Smooth muscle cell (in vitro differentiated cells): ENCODE data around the gene PPP1R9A. TPM values are rescaled to one million over a fixed set of nuclear protein-coding genes. Genes with fewer than 3 reads are reported as not detected.

Experiments used
- DNase-seq: peaks from one replicate; lab custom pipeline; 2025; ENCODE audit not compliant: unreplicated experiment; lab: John Stamatoyannopoulos, UW
- H2AFZ ChIP-seq: fragments of 200-600 bp; sonication (generic); 2 replicates; pipeline ENCODE4 v1.6.0; 2016; ENCODE audit warnings: antibody characterized with exemption, low read depth, mild to moderate bottlenecking
- H3F3A ChIP-seq: fragments of 200-600 bp; sonication (generic); 2 replicates; pipeline ENCODE4 v1.6.0; 2017; ENCODE audit warnings: antibody characterized with exemption, low read depth
- H3K27ac ChIP-seq: fragments of 200-600 bp; sonication (generic); 2 replicates; pipeline ENCODE4 v1.5.1; 2016; ENCODE audit warnings: low read depth, mild to moderate bottlenecking
- H3K27me3 ChIP-seq: fragments of 200-600 bp; sonication (generic); 2 replicates; pipeline ENCODE4 v1.6.1; 2016; ENCODE audit warnings: low read depth, mild to moderate bottlenecking
- H3K36me3 ChIP-seq: fragments of 200-600 bp; sonication (generic); 2 replicates; pipeline ENCODE4 v1.5.1; 2016; ENCODE audit warnings: low read depth
- H3K4me1 ChIP-seq: fragments of 200-600 bp; sonication (generic); 2 replicates; pipeline ENCODE4 v1.5.1; 2016; ENCODE audit warnings: low read depth
- H3K4me2 ChIP-seq: fragments of 200-600 bp; sonication (generic); 2 replicates; pipeline ENCODE4 v1.6.0; 2016; ENCODE audit warnings: mild to moderate bottlenecking
- H3K4me3 ChIP-seq: fragments of 200-600 bp; sonication (generic); 2 replicates; pipeline ENCODE4 v1.5.1; 2016; ENCODE audit warnings: mild to moderate bottlenecking
- H3K79me2 ChIP-seq: fragments of 200-600 bp; sonication (generic); 2 replicates; pipeline ENCODE4 v1.6.0; 2016; ENCODE audit warnings: low read depth, mild to moderate bottlenecking
- H3K9ac ChIP-seq: fragments of 200-600 bp; sonication (generic); 2 replicates; pipeline ENCODE4 v1.6.0; 2016; ENCODE audit warnings: low read depth
- H3K9me3 ChIP-seq: fragments of 200-600 bp; sonication (generic); replicated peaks from 2 replicates; pipeline ENCODE4 v1.5.1; 2016; ENCODE audit warnings: low read depth
- H4K20me1 ChIP-seq: fragments of 200-600 bp; sonication (generic); 2 replicates; pipeline ENCODE4 v1.6.0; 2016; ENCODE audit warnings: low read depth
- CTCF ChIP-seq: fragments of 200-600 bp; sonication (generic); IDR thresholded peaks from 2 replicates; pipeline ENCODE4 v1.5.1; 2017; ENCODE audit warnings: borderline replicate concordance, mild to moderate bottlenecking, antibody characterized with exemption; ENCODE audit not compliant: insufficient read depth, poor library complexity, severe bottlenecking
- WGBS: methylation state at CpG from one replicate; pipeline ENCODE4 v1.1.7; 2016; ENCODE audit warnings: low lambda C conversion rate; 5-methylcytosine and 5-hydroxymethylcytosine counted together
- polyA plus RNA-seq: library from polyadenylated mRNA; unstranded; fragments of >200 nt; fragmentation: Nextera tagmentation; extraction: Ambion mirVana; gene quantifications from 2 replicates; pipeline ENCODE4 v1.2.1, GENCODE V29; 2016
- total RNA-seq: library from RNA; depleted of rRNA; stranded (reverse); fragments of >200 nt; gene quantifications from 2 replicates; pipeline ENCODE4 v1.2.3, GENCODE V29; 2014

Gene PPP1R9A
- total and polyA plus RNA-seq, 2 experiments from 2014 or later = 0.22 to 1.6 TPM

GRCh38 chr7:95089414-95090315, 182.3 kb downstream of the PPP1R9A start:
- Histone ChIP-seq H4K20me1 (no peaks in the 10 kb centered on the region), H3K36me3 (no peaks in the 10 kb centered on the region), H3K9me3 (no peaks in the 10 kb centered on the region), H3K4me2 (no peak overlapping the region), H3F3A (no peaks in the 10 kb centered on the region), H3K27ac (peak overlapping the region; percentile 25), H3K9ac (no peak overlapping the region), H3K27me3 (no peaks in the 10 kb centered on the region), H3K4me1 (peaks cover 15% of the 10 kb centered on the region), H2AFZ (no peak overlapping the region), H3K4me3 (no peak overlapping the region), H3K79me2 (no peaks in the 10 kb centered on the region)
- DNase-seq = no peak
- 69% methylated on average over 4 of the region's 4 CpGs for WGBS
- TF ChIP-seq CTCF = no peak

DNA sequence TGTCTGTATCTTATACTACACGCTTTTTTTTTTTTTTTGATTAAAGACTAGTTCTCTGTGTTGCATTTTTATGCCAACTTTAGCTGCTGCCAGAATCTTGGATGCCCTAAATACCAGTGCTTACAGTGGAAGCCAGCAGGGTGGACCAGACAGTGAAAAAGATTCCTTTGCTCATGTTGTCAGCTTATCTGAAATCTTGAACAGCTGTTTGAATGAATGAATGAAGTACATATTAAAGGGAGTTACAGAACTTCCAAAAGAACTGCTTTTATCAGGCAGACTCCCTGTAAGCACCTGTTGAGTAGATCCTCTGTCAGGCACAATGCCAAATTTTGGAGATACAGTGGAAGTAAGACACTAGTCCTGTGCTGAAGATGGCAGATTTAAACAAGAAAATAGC, 184.9 kb downstream of the PPP1R9A start:
- Histone ChIP-seq H3K79me2 (no peaks in the 10 kb centered on the region), H2AFZ (no peak overlapping the region), H3K4me3 (no peak overlapping the region), H3K27ac (no peak overlapping the region), H3K4me1 (peaks cover 28% of the 10 kb centered on the region), H3F3A (no peaks in the 10 kb centered on the region), H3K9ac (no peak overlapping the region), H4K20me1 (no peaks in the 10 kb centered on the region), H3K9me3 (no peaks in the 10 kb centered on the region), H3K4me2 (no peak overlapping the region), H3K27me3 (no peaks in the 10 kb centered on the region), H3K36me3 (no peaks in the 10 kb centered on the region)
- 87% methylated on average over 1 of the region's 1 CpG for WGBS
- no peak for DNase-seq
- no peak for TF ChIP-seq CTCF

GRCh38 chr7:95095259-95095965, 188.0 kb downstream of the PPP1R9A start:
- Histone ChIP-seq H3K79me2 (no peaks in the 10 kb centered on the region), H4K20me1 (no peaks in the 10 kb centered on the region), H3K9ac (no peak overlapping the region), H3K27ac (peak overlapping the region; percentile 42), H3K4me1 (peaks cover 13% of the 10 kb centered on the region), H3K27me3 (no peaks in the 10 kb centered on the region), H3K4me2 (peak overlapping the region; percentile 49), H3K36me3 (no peaks in the 10 kb centered on the region), H3K4me3 (no peak overlapping the region), H2AFZ (peak overlapping the region; percentile 10), H3K9me3 (no peaks in the 10 kb centered on the region), H3F3A (no peaks in the 10 kb centered on the region)
- WGBS = 12% methylated on average over 2 of the region's 2 CpGs
- no peak for TF ChIP-seq CTCF
- DNase-seq = no peak
